GM23248 (cell line): ENCODE data around the gene KBTBD6.

Experiments
- EZH2 ChIP-seq: fragments of 200-600 bp; sonication (generic); IDR thresholded peaks from 2 replicates; pipeline ENCODE4 v1.6.1; 2018; ENCODE audit warnings: antibody characterized with exemption, mild to moderate bottlenecking; ENCODE audit not compliant: insufficient read depth, poor library complexity, severe bottlenecking
- EZH2phosphoT487 ChIP-seq: fragments of 200-600 bp; sonication (generic); IDR thresholded peaks from 2 replicates; pipeline ENCODE4 v1.6.1; 2018; ENCODE audit warnings: antibody characterized with exemption, moderate library complexity, mild to moderate bottlenecking, low read depth; ENCODE audit not compliant: insufficient read depth

DNA sequence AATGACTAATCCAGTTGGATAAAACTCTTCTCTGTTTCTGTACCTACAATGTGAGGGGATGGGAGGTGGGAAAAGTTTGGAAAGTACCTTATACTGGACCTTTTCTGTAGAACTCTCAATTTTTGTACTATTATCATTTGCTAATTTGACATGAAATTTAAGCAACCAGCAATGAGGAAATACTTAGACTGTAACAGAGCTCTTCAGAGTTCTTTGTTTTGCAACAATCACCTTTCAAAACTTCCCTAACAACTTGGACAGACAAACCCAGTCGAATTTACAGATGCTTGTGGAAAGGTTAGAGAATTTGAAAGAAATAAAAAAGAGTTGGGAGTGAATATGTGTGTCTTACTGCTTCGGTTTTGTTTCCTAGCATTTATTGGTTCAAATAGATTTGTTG, 45.0 kb upstream of the KBTBD6 start:
- TF ChIP-seq EZH2, result no peak
- TF ChIP-seq EZH2phosphoT487, result no peak
